Measurements from ENCODE around the gene SEMA3F.

- TF ChIP-seq CTCF (conservative IDR thresholded peaks at IDR 0.05) (no peak), EZH2 (IDR thresholded peaks at IDR 0.05; ENCODE audit: low read depth) (no peak)
Observed at GRCh38 chr3:50168791-50169190, 13.7 kb downstream of the SEMA3F start.

Measured in PC-9 (cell line).